ENCODE results near the gene VPS13D.
A peak's percentile ranks its signal among the peaks of the same experiment; 100 is the strongest.

Gene VPS13D

DNA sequence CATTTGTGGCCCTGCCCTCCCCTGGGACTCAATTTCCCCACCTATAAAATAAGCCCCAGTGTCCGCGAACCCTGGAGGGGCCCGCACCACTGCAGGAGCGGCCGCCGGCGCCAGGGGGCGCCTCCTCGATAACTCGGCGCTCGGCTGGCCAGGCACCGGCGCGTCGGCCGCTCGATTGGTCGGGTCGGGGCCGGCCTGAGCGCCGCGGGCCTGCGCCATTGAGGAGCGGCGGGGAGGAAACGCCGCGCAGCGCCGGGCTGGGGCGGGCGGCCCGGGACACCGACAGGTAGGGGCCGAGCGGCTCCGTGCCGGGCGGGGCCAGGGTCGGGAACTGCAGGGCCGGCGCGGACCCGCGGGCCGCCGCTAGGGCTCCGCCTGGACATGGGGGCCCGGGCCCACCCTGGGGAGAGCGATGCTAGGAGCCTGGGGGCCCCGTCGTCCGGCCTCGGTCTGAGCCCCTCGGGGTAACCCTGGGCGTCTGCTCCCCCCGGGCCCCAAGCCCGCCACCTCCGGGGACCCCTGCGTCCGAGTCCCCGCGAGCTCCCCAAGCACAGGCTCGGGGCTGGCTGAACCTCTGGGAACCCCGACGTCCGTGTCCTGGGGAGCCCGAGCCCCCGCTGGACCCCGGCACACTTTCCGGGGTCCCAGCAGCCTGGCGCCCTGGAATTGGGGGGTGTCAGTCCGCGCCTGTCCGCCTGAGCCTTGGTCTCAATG, at the start of gene VPS13D:
Gene VPS13D, plus strand, starts transcription at position 196 of the 714 bp plus-strand sequence. CDS start 4,237 bp downstream, outside the sequence.
- no peaks in the 10 kb centered on the region for H3K9me3 ChIP-seq (ENCODE audit: insufficient read depth, low read length)
- TF ChIP-seq SUZ12 (IDR thresholded peaks at IDR 0.05; ENCODE audit: extremely low read depth, insufficient read depth, insufficient read length) (no peak), YY1 (IDR thresholded peaks at IDR 0.05; ENCODE audit: insufficient read depth, insufficient read length) (peak; percentile 36)
- H3K27me3 ChIP-seq (ENCODE audit: insufficient read depth, insufficient read length): no peaks in the 10 kb centered on the region
- H3K4me3 ChIP-seq (ENCODE audit: insufficient read length, low read depth): peak within 1 kb of the TSS; percentile 80
- H3K4me1 ChIP-seq (ENCODE audit: insufficient read depth, insufficient read length): peaks cover 3% of the 10 kb centered on the region
- H3K36me3 ChIP-seq (ENCODE audit: insufficient read depth, insufficient read length, low read length): peaks cover 5% of the 10 kb centered on the region
- peak; percentile 58 for DNase-seq (ENCODE audit: low read depth, low spot score)
- H3K9ac ChIP-seq (ENCODE audit: insufficient read length, low read depth): peak within 1 kb of the TSS; percentile 86

DNA sequence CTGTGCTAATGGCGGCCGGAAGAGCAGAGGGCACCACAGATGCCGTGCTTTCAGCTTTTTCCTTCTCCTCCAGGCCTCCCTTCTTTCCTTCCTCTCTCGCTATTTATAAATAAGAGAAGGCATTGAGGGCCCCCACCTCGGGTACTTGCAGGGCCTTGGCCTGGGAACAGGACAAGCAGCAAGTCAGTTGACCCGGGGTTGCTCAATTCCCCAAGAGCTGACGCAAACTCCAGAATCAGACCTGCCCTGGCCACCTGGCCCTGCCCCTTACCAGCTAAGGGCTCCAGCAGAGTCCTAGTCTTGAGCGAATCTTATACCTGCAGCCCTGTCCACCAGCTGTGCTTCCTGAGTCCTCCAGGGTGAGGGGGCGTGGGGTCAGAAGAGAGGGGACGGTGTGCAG, 49.5 kb upstream of the VPS13D start:
- H3K27me3 ChIP-seq (ENCODE audit: insufficient read depth, insufficient read length): no peaks in the 10 kb centered on the region
- H3K9me3 ChIP-seq (ENCODE audit: insufficient read depth, low read length): peaks cover 10% of the 10 kb centered on the region; the same call in 1 of the 2 replicates
- DNase-seq (ENCODE audit: low read depth, low spot score): no peak
- H3K9ac ChIP-seq (ENCODE audit: insufficient read length, low read depth): no peak overlapping the region
- TF ChIP-seq SUZ12 (IDR thresholded peaks at IDR 0.05; ENCODE audit: extremely low read depth, insufficient read depth, insufficient read length) (no peak), ZNF274 (IDR thresholded peaks at IDR 0.05; ENCODE audit: low read depth, low read length) (no peak), YY1 (IDR thresholded peaks at IDR 0.05; ENCODE audit: insufficient read depth, insufficient read length) (no peak)
- peaks cover 37% of the 10 kb centered on the region for H3K4me1 ChIP-seq (ENCODE audit: insufficient read depth, insufficient read length)
- H3K4me3 ChIP-seq (ENCODE audit: insufficient read length, low read depth): no peak overlapping the region
- no peaks in the 10 kb centered on the region for H3K36me3 ChIP-seq (ENCODE audit: insufficient read depth, insufficient read length, low read length)

- Histone ChIP-seq H3K9me3 (ENCODE audit: insufficient read depth, low read length) (peaks cover 16% of the 10 kb centered on the region; the same call in 1 of the 2 replicates), H3K27me3 (ENCODE audit: insufficient read depth, insufficient read length) (no peaks in the 10 kb centered on the region), H3K9ac (ENCODE audit: insufficient read length, low read depth) (no peak overlapping the region), H3K4me1 (ENCODE audit: insufficient read depth, insufficient read length) (peaks cover 34% of the 10 kb centered on the region), H3K4me3 (ENCODE audit: insufficient read length, low read depth) (no peak overlapping the region), H3K36me3 (ENCODE audit: insufficient read depth, insufficient read length, low read length) (no peaks in the 10 kb centered on the region)
- DNase-seq (ENCODE audit: low read depth, low spot score): no peak
- TF ChIP-seq ZNF274 (IDR thresholded peaks at IDR 0.05; ENCODE audit: low read depth, low read length) (no peak), YY1 (IDR thresholded peaks at IDR 0.05; ENCODE audit: insufficient read depth, insufficient read length) (no peak), SUZ12 (IDR thresholded peaks at IDR 0.05; ENCODE audit: extremely low read depth, insufficient read depth, insufficient read length) (no peak)
Measured at GRCh38 chr1:12180903-12181302, 48.9 kb upstream of the VPS13D start.

DNA sequence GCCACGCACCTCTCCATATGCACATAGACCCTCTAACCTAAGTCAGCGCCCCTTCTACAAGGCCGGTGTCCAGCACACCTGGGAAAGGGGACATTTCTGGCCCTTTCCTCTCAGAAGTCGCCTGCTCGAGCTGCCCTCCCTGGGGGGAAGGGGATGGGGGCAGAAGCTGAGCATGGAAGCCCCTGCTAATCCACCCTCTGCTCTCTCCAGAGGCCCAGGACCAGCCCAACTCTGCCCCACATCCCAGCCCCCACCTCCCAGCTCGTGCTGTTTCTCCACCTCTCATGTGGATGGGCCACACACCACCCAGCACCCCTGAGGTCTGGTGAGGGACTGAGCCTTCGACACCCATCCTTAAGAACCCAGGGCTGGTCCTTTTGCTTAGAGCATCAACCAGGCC, 48.3 kb upstream of the VPS13D start:
- H3K4me1 ChIP-seq (ENCODE audit: insufficient read depth, insufficient read length): peaks cover 38% of the 10 kb centered on the region
- DNase-seq (ENCODE audit: low read depth, low spot score): no peak
- H3K9ac ChIP-seq (ENCODE audit: insufficient read length, low read depth): no peak overlapping the region
- H3K36me3 ChIP-seq (ENCODE audit: insufficient read depth, insufficient read length, low read length): no peaks in the 10 kb centered on the region
- H3K27me3 ChIP-seq (ENCODE audit: insufficient read depth, insufficient read length): no peaks in the 10 kb centered on the region
- TF ChIP-seq YY1 (IDR thresholded peaks at IDR 0.05; ENCODE audit: insufficient read depth, insufficient read length) (no peak), ZNF274 (IDR thresholded peaks at IDR 0.05; ENCODE audit: low read depth, low read length) (no peak), SUZ12 (IDR thresholded peaks at IDR 0.05; ENCODE audit: extremely low read depth, insufficient read depth, insufficient read length) (no peak)
- peaks cover 20% of the 10 kb centered on the region; the same call in 1 of the 2 replicates for H3K9me3 ChIP-seq (ENCODE audit: insufficient read depth, low read length)
- no peak overlapping the region for H3K4me3 ChIP-seq (ENCODE audit: insufficient read length, low read depth)

- H3K4me1 ChIP-seq (ENCODE audit: insufficient read depth, insufficient read length): peaks cover 31% of the 10 kb centered on the region
- no peak overlapping the region for H3K9ac ChIP-seq (ENCODE audit: insufficient read length, low read depth)
- peaks cover 20% of the 10 kb centered on the region; the same call in 1 of the 2 replicates for H3K9me3 ChIP-seq (ENCODE audit: insufficient read depth, low read length)
- no peak overlapping the region for H3K4me3 ChIP-seq (ENCODE audit: insufficient read length, low read depth)
- DNase-seq (ENCODE audit: low read depth, low spot score): no peak
- H3K36me3 ChIP-seq (ENCODE audit: insufficient read depth, insufficient read length, low read length): no peaks in the 10 kb centered on the region
- TF ChIP-seq YY1 (IDR thresholded peaks at IDR 0.05; ENCODE audit: insufficient read depth, insufficient read length) (no peak), ZNF274 (IDR thresholded peaks at IDR 0.05; ENCODE audit: low read depth, low read length) (no peak), SUZ12 (IDR thresholded peaks at IDR 0.05; ENCODE audit: extremely low read depth, insufficient read depth, insufficient read length) (no peak)
- no peaks in the 10 kb centered on the region for H3K27me3 ChIP-seq (ENCODE audit: insufficient read depth, insufficient read length)
Measured at GRCh38 chr1:12182410-12182984, 47.3 kb upstream of the VPS13D start.

GRCh38 chr1:12183095-12183794, 46.6 kb upstream of the VPS13D start:
- H3K9ac ChIP-seq (ENCODE audit: insufficient read length, low read depth): no peak overlapping the region
- H3K27me3 ChIP-seq (ENCODE audit: insufficient read depth, insufficient read length): no peaks in the 10 kb centered on the region
- peaks cover 32% of the 10 kb centered on the region for H3K4me1 ChIP-seq (ENCODE audit: insufficient read depth, insufficient read length)
- no peak overlapping the region for H3K4me3 ChIP-seq (ENCODE audit: insufficient read length, low read depth)
- peaks cover 20% of the 10 kb centered on the region; the same call in 1 of the 2 replicates for H3K9me3 ChIP-seq (ENCODE audit: insufficient read depth, low read length)
- H3K36me3 ChIP-seq (ENCODE audit: insufficient read depth, insufficient read length, low read length): no peaks in the 10 kb centered on the region
- TF ChIP-seq ZNF274 (IDR thresholded peaks at IDR 0.05; ENCODE audit: low read depth, low read length) (no peak), SUZ12 (IDR thresholded peaks at IDR 0.05; ENCODE audit: extremely low read depth, insufficient read depth, insufficient read length) (no peak), YY1 (IDR thresholded peaks at IDR 0.05; ENCODE audit: insufficient read depth, insufficient read length) (no peak)
- DNase-seq (ENCODE audit: low read depth, low spot score): no peak

Data from NT2/D1 (cell line).